Suppressor macrophage treated with lipopolysaccharide for 4 hours (primary cell): ENCODE results near the gene SNX18.
A peak's percentile ranks its signal among the peaks of the same experiment; 100 is the strongest.

Source experiments
- DNase-seq: peaks from one replicate; pipeline ENCODE4 v3.0.0-alpha.2; 2020

SNX18 gene

DNA sequence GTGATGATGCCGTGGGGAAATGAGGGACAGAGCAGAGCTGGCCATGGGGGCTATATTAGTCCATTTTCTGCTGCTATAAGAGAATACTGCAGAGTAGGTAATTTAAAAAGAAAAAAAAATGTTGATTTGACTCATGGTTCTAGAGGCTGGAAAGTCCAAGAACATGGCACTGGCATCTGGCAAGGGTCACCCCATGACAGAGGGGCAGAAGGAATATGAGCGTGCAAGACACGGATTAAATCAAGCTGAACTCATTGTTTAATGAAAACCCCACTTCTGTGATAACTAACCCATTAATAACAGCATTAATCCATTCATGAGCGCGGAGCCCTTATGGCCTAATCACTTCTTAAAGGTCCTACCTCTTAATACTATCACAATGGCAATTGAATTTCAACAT, 68.8 kb downstream of the SNX18 start:
- DNase-seq: no peak

DNA sequence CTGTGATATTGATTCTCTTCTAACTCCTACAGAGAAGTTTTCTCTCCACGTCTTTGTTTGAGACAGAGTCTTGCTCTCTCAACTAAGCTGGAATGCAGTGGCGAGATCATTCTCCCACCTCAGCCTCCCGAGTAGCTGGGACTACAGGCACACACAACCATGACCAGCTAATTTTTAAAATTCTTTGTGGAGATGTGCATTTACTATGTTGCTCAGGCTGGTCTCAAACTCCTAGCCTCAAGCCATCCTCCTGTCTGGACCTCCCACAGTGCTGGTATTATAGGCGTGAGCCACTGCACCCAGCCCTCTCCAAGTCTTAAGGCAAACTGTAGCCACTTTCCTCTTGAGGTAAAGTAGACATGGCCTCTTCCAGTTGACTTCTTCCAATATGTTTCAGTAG, 72.2 kb downstream of the SNX18 start:
- DNase-seq: no peak

DNA sequence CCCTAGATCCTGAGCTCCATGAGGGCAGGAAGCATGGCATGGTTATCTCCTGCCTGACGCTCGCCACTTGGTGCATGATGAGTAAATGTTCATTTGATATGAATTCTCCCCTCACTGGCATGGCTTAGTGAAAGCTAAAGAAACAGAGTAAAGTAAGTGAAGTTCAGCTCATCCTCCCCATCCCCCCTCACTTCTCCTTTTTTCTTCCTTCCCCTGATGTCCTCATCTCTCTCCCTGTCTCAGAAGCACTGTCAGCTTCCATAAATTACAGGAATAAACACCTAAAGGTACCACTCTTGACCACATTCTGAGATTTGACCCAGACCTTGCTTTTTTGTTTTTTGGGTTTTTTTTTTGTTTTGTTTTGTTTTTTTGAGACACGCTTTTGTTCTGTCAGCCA, 73.3 kb downstream of the SNX18 start:
- DNase-seq: peak; percentile 59

GRCh38 chr5:54593779-54594178, 76.2 kb downstream of the SNX18 start:
- no peak for DNase-seq

GRCh38 chr5:54594181-54594580, 76.6 kb downstream of the SNX18 start:
- no peak for DNase-seq

- DNase-seq: no peak
Measured at GRCh38 chr5:54595721-54596120, 78.2 kb downstream of the SNX18 start.
